IMR-90 (cell line): Measurements from ENCODE around the gene BTBD18. TPM values are rescaled to one million over a fixed set of nuclear protein-coding genes. Genes with fewer than 3 reads are reported as not detected.

Experiments used
- ATAC-seq: fragments of 200-7000 bp; cut with Tn5 transposase; 2 replicates; pipeline ENCODE4 v1.9.1; 2020; ENCODE audit warnings: low read depth, mild to moderate bottlenecking, moderate library complexity
- BruUV-seq: library from RNA; stranded (reverse); fragments of 400-500 nt; replicated peaks from 2 replicates; lab custom pipeline; 2021; lab: Mats Ljungman, UMichigan
- CTCF ChIA-PET: fragments of 300-600 bp; formaldehyde crosslinking; extraction: SDS; loops from one replicate; lab custom pipeline; 2021; ENCODE audit warnings: antibody characterized with exemption; lab: Yijun Ruan, JAX
- POLR2A ChIA-PET: fragments of 300-600 bp; sonication (Branson Sonifier 250); formaldehyde crosslinking; loops from one replicate; lab custom pipeline; 2022; ENCODE audit warnings: antibody characterized with exemption; ENCODE audit not compliant: unreplicated experiment; lab: Charles Lee
- DNase-seq: peaks from one replicate; pipeline ENCODE4 v3.0.0; 2013
- H2AFZ ChIP-seq: replicated peaks from 2 replicates; pipeline ENCODE3; 2013; ENCODE audit warnings: low read length, mild to moderate bottlenecking; ENCODE audit not compliant: poor library complexity
- H2AK5ac ChIP-seq: 2 replicates; pipeline ENCODE4 v1.6.1; 2013; ENCODE audit warnings: low read depth, low read length, inconsistent platforms
- H2AK9ac ChIP-seq: replicated peaks from 2 replicates; pipeline ENCODE3; 2013; ENCODE audit warnings: mild to moderate bottlenecking, low read depth, low read length, moderate library complexity; ENCODE audit not compliant: poor library complexity
- H2BK120ac ChIP-seq: 2 replicates; pipeline ENCODE4 v1.6.1; 2013; ENCODE audit warnings: low read depth, low read length, inconsistent platforms
- H2BK15ac ChIP-seq: 3 replicates; pipeline ENCODE4 v1.6.1; 2013; ENCODE audit warnings: low read depth, low read length, inconsistent platforms
- H2BK20ac ChIP-seq: 2 replicates; pipeline ENCODE4 v1.6.1; 2013; ENCODE audit warnings: low read depth, mild to moderate bottlenecking, inconsistent platforms, low read length, moderate library complexity
- H2BK5ac ChIP-seq: 2 replicates; pipeline ENCODE4 v1.6.1; 2013; ENCODE audit warnings: mild to moderate bottlenecking, low read depth, low read length, inconsistent platforms; ENCODE audit not compliant: poor library complexity, severe bottlenecking
- H3K14ac ChIP-seq: replicated peaks from 2 replicates; pipeline ENCODE4 v1.6.1; 2013; ENCODE audit warnings: low read depth, low read length, inconsistent platforms
- H3K18ac ChIP-seq: 2 replicates; pipeline ENCODE4 v1.6.1; 2013; ENCODE audit warnings: low read depth, low read length, control low read depth
- H3K23ac ChIP-seq: 2 replicates; pipeline ENCODE4 v1.6.1; 2013; ENCODE audit warnings: low read depth, low read length, inconsistent platforms
- H3K27ac ChIP-seq: 2 replicates; pipeline ENCODE4 v1.5.1; 2013; ENCODE audit warnings: mild to moderate bottlenecking, control low read depth, low read length; ENCODE audit not compliant: insufficient read depth
- H3K27me3 ChIP-seq: 2 replicates; pipeline ENCODE4 v1.6.1; 2013; ENCODE audit warnings: low read length; ENCODE audit not compliant: control insufficient read depth, insufficient read depth
- H3K36me3 ChIP-seq: 2 replicates; pipeline ENCODE4 v1.6.1; 2013; ENCODE audit warnings: low read length, mixed read lengths; ENCODE audit not compliant: control insufficient read depth, insufficient read depth
- H3K4ac ChIP-seq: 2 replicates; pipeline ENCODE4 v1.6.1; 2013; ENCODE audit warnings: low read depth, low read length, inconsistent platforms
- H3K4me1 ChIP-seq: 2 replicates; pipeline ENCODE4 v1.6.1; 2013; ENCODE audit warnings: low read length, mixed read lengths; ENCODE audit not compliant: control insufficient read depth, insufficient read depth
- H3K4me2 ChIP-seq: 2 replicates; pipeline ENCODE4 v1.6.1; 2013; ENCODE audit warnings: low read depth, mild to moderate bottlenecking, control low read depth, low read length, moderate library complexity
- H3K4me3 ChIP-seq: 2 replicates; pipeline ENCODE4 v1.5.1; 2013; ENCODE audit warnings: low read depth, mild to moderate bottlenecking, control low read depth, low read length, moderate library complexity; ENCODE audit not compliant: insufficient read depth
- H3K56ac ChIP-seq: 2 replicates; pipeline ENCODE4 v1.6.1; 2013; ENCODE audit warnings: low read length, inconsistent platforms; ENCODE audit not compliant: insufficient read depth; ENCODE audit errors: extremely low read depth
- H3K79me1 ChIP-seq, 2 experiments: 2 replicates each; pipeline ENCODE4 v1.6.1; 2013; ENCODE audit warnings: low read length in 2 of 2, inconsistent platforms in 1 of 2, low read depth in 1 of 2
- H3K9ac ChIP-seq: 2 replicates; pipeline ENCODE4 v1.6.1; 2013; ENCODE audit warnings: low read depth, low read length, control low read depth
- H3K9me1 ChIP-seq: 2 replicates; pipeline ENCODE4 v1.6.1; 2013; ENCODE audit warnings: low read length, inconsistent platforms; ENCODE audit not compliant: insufficient read depth
- H3K9me3 ChIP-seq: 2 replicates; pipeline ENCODE4 v1.6.1; 2013; ENCODE audit warnings: low read length; ENCODE audit not compliant: control insufficient read depth, insufficient read depth
- H4K20me1 ChIP-seq: 2 replicates; pipeline ENCODE4 v1.6.1; 2013; ENCODE audit warnings: low read length, inconsistent platforms; ENCODE audit not compliant: insufficient read depth
- H4K5ac ChIP-seq: 2 replicates; pipeline ENCODE4 v1.6.1; 2013; ENCODE audit warnings: mild to moderate bottlenecking, low read depth, low read length, control low read depth
- H4K8ac ChIP-seq, 2 experiments: 2 replicates each; pipeline ENCODE4 v1.6.1; 2013; ENCODE audit warnings: low read depth in 2 of 2, low read length in 2 of 2, control low read depth in 1 of 2, inconsistent platforms in 1 of 2
- H4K91ac ChIP-seq: 2 replicates; pipeline ENCODE4 v1.6.1; 2013; ENCODE audit warnings: low read depth, low read length, inconsistent platforms; ENCODE audit not compliant: insufficient read depth
- BHLHE40 ChIP-seq: fragments of 150-350 bp; IDR thresholded peaks from 2 replicates; pipeline ENCODE4 v1.6.1; 2016; ENCODE audit warnings: mild to moderate bottlenecking, low read depth, low read length
- CHD1 ChIP-seq: IDR thresholded peaks from 2 replicates; pipeline ENCODE4 v1.6.1; 2012; ENCODE audit warnings: low read depth, low read length, improper control_type of control experiment
- CTCF ChIP-seq: conservative IDR thresholded peaks from 2 replicates; pipeline ENCODE4 v1.5.1; 2012; ENCODE audit warnings: mild to moderate bottlenecking, low read depth, low read length, improper control_type of control experiment
- ELK1 ChIP-seq: fragments of 150-350 bp; IDR thresholded peaks from 2 replicates; pipeline ENCODE4 v1.6.1; 2016; ENCODE audit warnings: low read depth, mild to moderate bottlenecking, low read length, moderate library complexity, borderline replicate concordance
- FOS ChIP-seq: fragments of 150-350 bp; IDR thresholded peaks from 2 replicates; pipeline ENCODE4 v1.6.1; 2016; ENCODE audit warnings: low read depth, low read length
- MAFK ChIP-seq: IDR thresholded peaks from 2 replicates; pipeline ENCODE4 v1.6.1; 2012; ENCODE audit warnings: low read depth, low read length, improper control_type of control experiment
- MXI1 ChIP-seq: IDR thresholded peaks from 2 replicates; pipeline ENCODE4 v1.6.1; 2012; ENCODE audit warnings: low read depth, mild to moderate bottlenecking, low read length, moderate library complexity, borderline replicate concordance
- NFE2L2 ChIP-seq: fragments of 150-350 bp; IDR thresholded peaks from 2 replicates; pipeline ENCODE4 v1.6.1; 2016; ENCODE audit warnings: low read depth, mild to moderate bottlenecking, low read length
- POLR2A ChIP-seq: IDR thresholded peaks from 2 replicates; pipeline ENCODE4 v1.6.1; 2012; ENCODE audit warnings: mild to moderate bottlenecking, low read depth, low read length
- RAD21 ChIP-seq: IDR thresholded peaks from 2 replicates; pipeline ENCODE4 v1.6.1; 2012; ENCODE audit warnings: low read length, improper control_type of control experiment
- RCOR1 ChIP-seq: IDR thresholded peaks from 2 replicates; pipeline ENCODE4 v1.6.1; 2012; ENCODE audit warnings: mild to moderate bottlenecking, low read length, improper control_type of control experiment; ENCODE audit not compliant: insufficient replicate concordance
- RFX5 ChIP-seq: IDR thresholded peaks from 2 replicates; pipeline ENCODE4 v1.8.0; 2012; ENCODE audit warnings: low read depth, mild to moderate bottlenecking, low read length, moderate library complexity
- SMC3 ChIP-seq: fragments of 150-350 bp; IDR thresholded peaks from 2 replicates; pipeline ENCODE4 v1.6.1; 2016; ENCODE audit warnings: low read depth, mild to moderate bottlenecking, antibody characterized with exemption, low read length, moderate library complexity
- USF2 ChIP-seq: fragments of 150-350 bp; IDR thresholded peaks from 2 replicates; pipeline ENCODE4 v1.6.1; 2017; ENCODE audit warnings: mild to moderate bottlenecking, antibody characterized with exemption, low read length, low read depth
- WGBS, 2 experiments: methylation state at CpG; one replicate each; pipeline versions ENCODE4 v1.1.5 to v1.1.7; 2013; ENCODE audit warnings: missing lambda C conversion rate in 2 of 2; ENCODE audit not compliant: insufficient read length in 1 of 2; ENCODE audit errors: extremely low coverage in 2 of 2; 5-methylcytosine and 5-hydroxymethylcytosine counted together
- dilution Hi-C: fragments of 300-500 bp; cut with HindIII; formaldehyde crosslinking; loops from one replicate; pipeline ENCODE4 v1.14.3; 2018; ENCODE audit warnings: low sequenced_read_pairs; ENCODE audit not compliant: unreplicated experiment
- in situ Hi-C: fragments of 300-500 bp; cut with MboI; formaldehyde crosslinking; loops from 3 replicates; pipeline ENCODE4 v1.14.3; 2019; ENCODE audit warnings: low sequenced_read_pairs, inconsistent platforms, mixed read lengths
- intact Hi-C: fragments of 100-400 bp; cut with micrococcal nuclease; formaldehyde crosslinking; loops from 2 replicates; pipeline ENCODE4 v1.10.0; 2022
- polyA plus RNA-seq, 3 experiments: library from polyadenylated mRNA; depleted of rRNA; stranded (reverse); fragments of >200 nt; gene quantifications; 2 replicates each; pipeline ENCODE4 v1.2.3, GENCODE V29; 2012; ENCODE audit warnings: low replicate concordance in 1 of 3
- total RNA-seq: library from RNA; depleted of rRNA; stranded (reverse); fragments of >200 nt; gene quantifications from 2 replicates; pipeline ENCODE4 v1.2.3, GENCODE V29; 2012

The BTBD18 gene
- total and polyA plus RNA-seq, 2 of the 4 experiments (the other 2 are of a cell fraction), result not detected

- H2AK9ac ChIP-seq, result peak overlapping the region; percentile 48
- no peak overlapping the region for H2BK5ac ChIP-seq
- no peak overlapping the region for H2BK15ac ChIP-seq
- H4K91ac ChIP-seq, result no peak overlapping the region
- H3K56ac ChIP-seq, result no peak overlapping the region
- no peak overlapping the region for H3K14ac ChIP-seq
- 0 out of 2 replicates have a peak, but pooled peaks cover 4% of the 10 kb centered on the region for H3K9me1 ChIP-seq
- ChIA-PET POLR2A (no interaction called here), CTCF (no interaction called here)
- no peak overlapping the region for H3K4me2 ChIP-seq
- H3K23ac ChIP-seq, result no peak overlapping the region
- H3K79me1 ChIP-seq, result peaks cover 4 to 5% of the 10 kb centered on the region in 2 experiments; a peak in 3 of 4 replicates
- peaks cover 60% of the 10 kb centered on the region for H3K36me3 ChIP-seq
- H4K5ac ChIP-seq, result no peak overlapping the region
- in situ Hi-C loops, result no loop called here
- H3K27me3 ChIP-seq, result no peaks in the 10 kb centered on the region
- H3K4me3 ChIP-seq, result no peak overlapping the region
- BruUV-seq, result no TSS peak
- H3K9me3 ChIP-seq, result no peaks in the 10 kb centered on the region
- intact Hi-C loops, result no loop called here
- H3K9ac ChIP-seq, result no peak overlapping the region
- H3K18ac ChIP-seq, result no peak overlapping the region
- H3K4ac ChIP-seq, result no peak overlapping the region
- TF ChIP-seq RCOR1, result no peak
- TF ChIP-seq RFX5, result no peak
- TF ChIP-seq NFE2L2, result no peak
- no peak for TF ChIP-seq ELK1
- TF ChIP-seq MXI1, result no peak
- no peak for TF ChIP-seq POLR2A
- no peak for TF ChIP-seq USF2
- no peak for TF ChIP-seq SMC3
- TF ChIP-seq MAFK, result no peak
- TF ChIP-seq FOS, result no peak
- no peak for TF ChIP-seq RAD21
- no peak for TF ChIP-seq CTCF
- TF ChIP-seq BHLHE40, result no peak
- no peak for TF ChIP-seq CHD1
- WGBS, 2 experiments, result 93% methylated on average over 12 of the region's 18 CpGs; no CpG with 5 or more reads in 1 of the 2 experiments
- dilution Hi-C loops, result no loop called here
- no peak overlapping the region for H2BK120ac ChIP-seq
- no peak overlapping the region for H2AK5ac ChIP-seq
- no peaks in the 10 kb centered on the region; the same call in 1 of the 2 replicates for H4K20me1 ChIP-seq
- H3K4me1 ChIP-seq, result no peaks in the 10 kb centered on the region
- H2AFZ ChIP-seq, result no peak overlapping the region
- no peak overlapping the region for H3K27ac ChIP-seq
- no peak overlapping the region for H2BK20ac ChIP-seq
- DNase-seq (no peak), ATAC-seq (no peak)
- no peak overlapping the region for H4K8ac ChIP-seq
Observed at GRCh38 chr11:57698843-57699365, 52.7 kb downstream of the BTBD18 start.
